ENCODE results near the gene TTN. TPM values are rescaled to one million over a fixed set of nuclear protein-coding genes. Genes with fewer than 3 reads are reported as not detected.

The TTN gene
- total and polyA plus RNA-seq, 2 of the 8 experiments (the other 6 are each of a cell fraction or from before 2014, with no cell fraction given), result 0.30 to 9.7 TPM

- no peaks in the 10 kb centered on the region for H4K20me1 ChIP-seq (replicated peaks in 1 of 2; ENCODE audit: control insufficient read depth in 1 of 2, insufficient read depth in 2 of 2, low read length in 2 of 2)
- H3K27me3 ChIP-seq (replicated peaks in 1 of 4; ENCODE audit: control insufficient read depth in 3 of 4, extremely low read depth in 1 of 4, insufficient read depth in 3 of 4, low read length in 3 of 4), result no peaks in the 10 kb centered on the region
- H3K23ac ChIP-seq (ENCODE audit: insufficient read length), result no peak overlapping the region
- no peak overlapping the region for H3K18ac ChIP-seq (ENCODE audit: extremely low read depth, low read length)
- no peak overlapping the region for H2AK5ac ChIP-seq (ENCODE audit: low read depth, low read length)
- no peak overlapping the region for H3K9ac ChIP-seq (replicated peaks in 1 of 4; ENCODE audit: extremely low read depth in 1 of 4, low read depth in 3 of 4, low read length in 3 of 4)
- H2BK5ac ChIP-seq (ENCODE audit: low read depth, low read length), result no peak overlapping the region
- H3K4me2 ChIP-seq (ENCODE audit: insufficient read depth in 1 of 2, low read depth in 2 of 2, low read length in 2 of 2), result peak overlapping the region; percentile 30 to 34; a peak in 2 of 4 replicates
- peaks cover 0 to 3% of the 10 kb centered on the region in 2 experiments; a peak in 1 of 4 replicates for H3K9me3 ChIP-seq (ENCODE audit: insufficient read depth in 2 of 2, low read depth in 1 of 2, low read length in 1 of 2)
- no peak overlapping the region for H4K8ac ChIP-seq (ENCODE audit: extremely low read depth, insufficient read depth, low read length)
- H3K36me3 ChIP-seq (ENCODE audit: control insufficient read depth in 2 of 4, insufficient read depth in 4 of 4, low read length in 3 of 4), result no peaks in the 10 kb centered on the region; a peak in 1 of 8 replicates
- CTCF ChIA-PET (ENCODE audit: partially characterized antibody), result no interaction called here
- no peak overlapping the region for H2BK12ac ChIP-seq (ENCODE audit: low read depth, low read length)
- 69% methylated on average over 2 of the region's 2 CpGs; no CpG with 5 or more reads in 1 of the 2 experiments for WGBS, 2 experiments (ENCODE audit: extremely low coverage in 1 of 2, insufficient coverage in 1 of 2, insufficient read length in 1 of 2, insufficient replicate concordance in 2 of 2, low coverage in 1 of 2, low lambda C conversion rate in 2 of 2, missing lambda C conversion rate in 1 of 2)
- H3K79me2 ChIP-seq (ENCODE audit: control insufficient read depth in 1 of 2, insufficient read depth in 2 of 2, low read length in 2 of 2), result no peaks in the 10 kb centered on the region
- POLR2A ChIA-PET (ENCODE audit: partially characterized antibody), result no interaction called here
- H3K4ac ChIP-seq (replicated peaks; ENCODE audit: insufficient read length, low read depth, low read length), result no peak overlapping the region
- H3K79me1 ChIP-seq (ENCODE audit: low read depth, low read length), result no peaks in the 10 kb centered on the region
- no peak overlapping the region for H3K4me3 ChIP-seq (ENCODE audit: extremely low read depth in 1 of 4, insufficient read depth in 2 of 4, low read depth in 3 of 4, low read length in 4 of 4)
- H3K56ac ChIP-seq (replicated peaks; ENCODE audit: insufficient read length, low read depth, low read length), result no peak overlapping the region
- peaks cover 0 to 13% (median 7%) of the 10 kb centered on the region in 4 experiments; a peak in 3 of 7 replicates for H3K4me1 ChIP-seq (replicated peaks in 1 of 4; ENCODE audit: control insufficient read depth in 3 of 4, insufficient read depth in 4 of 4, low read length in 3 of 4)
- no peak overlapping the region for H4K91ac ChIP-seq (replicated peaks; ENCODE audit: insufficient read length, low read length)
- no peak overlapping the region for H2BK120ac ChIP-seq (replicated peaks; ENCODE audit: low read depth, low read length)
- no peak for FAIRE-seq
- no peaks in the 10 kb centered on the region for H3K23me2 ChIP-seq (ENCODE audit: low read depth, low read length)
- no peak overlapping the region for H2BK20ac ChIP-seq (ENCODE audit: low read length)
- no peak overlapping the region for H2BK15ac ChIP-seq (ENCODE audit: low read length)
- H3K27ac ChIP-seq (ENCODE audit: low read depth, low read length), result no peak overlapping the region
- TF ChIP-seq SP2 (IDR thresholded peaks at IDR 0.05; ENCODE audit: low read length), result no peak
- no peak overlapping the region for H3K14ac ChIP-seq (ENCODE audit: insufficient read length)
- no peak overlapping the region for H4K5ac ChIP-seq (ENCODE audit: insufficient read length, low read depth, low read length)
- DNase-seq (ENCODE audit: low read depth in 1 of 2, low spot score in 2 of 2), result no peak
- no peak overlapping the region for H2AFZ ChIP-seq (ENCODE audit: low read length)
These were observed 39.2 kb upstream of the TTN start for GRCh38 chr2:178846458-178846802.

All from H1 (cell line).